IPS DF 6.9 (cell line): ENCODE results near the gene NEMF.

Experiments used
- DNase-seq: peaks from one replicate; pipeline ENCODE4 v3.0.0-alpha.2; 2013; ENCODE audit warnings: low read depth, low spot score
- H3K27ac ChIP-seq: one replicate; pipeline ENCODE4 v1.5.1; 2013; ENCODE audit warnings: low read length, control low read depth
- H3K27me3 ChIP-seq: 2 replicates; pipeline ENCODE4 v1.6.1; 2013; ENCODE audit warnings: mild to moderate bottlenecking, low read length; ENCODE audit not compliant: control insufficient read depth, insufficient read depth
- H3K36me3 ChIP-seq: 2 replicates; pipeline ENCODE4 v1.6.1; 2013; ENCODE audit warnings: low read length; ENCODE audit not compliant: control insufficient read depth, insufficient read depth
- H3K4me1 ChIP-seq: 2 replicates; pipeline ENCODE4 v1.6.1; 2013; ENCODE audit warnings: low read length; ENCODE audit not compliant: control insufficient read depth, insufficient read depth
- H3K4me3 ChIP-seq: 2 replicates; pipeline ENCODE4 v1.5.1; 2013; ENCODE audit warnings: mild to moderate bottlenecking, low read length
- H3K9me3 ChIP-seq: 2 replicates; pipeline ENCODE4 v1.6.1; 2013; ENCODE audit warnings: low read length, inconsistent platforms; ENCODE audit not compliant: control insufficient read depth, insufficient read depth
- WGBS: extraction: QIAGEN DNeasy Blood & Tissue Kit; methylation state at CpG from one replicate; pipeline ENCODE4 v1.1.7; 2013; ENCODE audit warnings: mixed read lengths, missing lambda C conversion rate; ENCODE audit not compliant: insufficient read length, insufficient coverage; 5-methylcytosine and 5-hydroxymethylcytosine counted together

The NEMF gene

GRCh38 chr14:49892636-49893308, 40.2 kb upstream of the NEMF start, which contains the start of gene ARF6:
TSS of gene ARF6 (plus strand) at chr14:49893082. CDS start at chr14:49893737, 655 bp downstream.
- Histone ChIP-seq H3K27me3 (no peaks in the 10 kb centered on the region), H3K9me3 (no peaks in the 10 kb centered on the region), H3K36me3 (no peaks in the 10 kb centered on the region), H3K27ac (no peak within 1 kb of the TSS), H3K4me3 (peak within 1 kb of the TSS; percentile 97), H3K4me1 (no peaks in the 10 kb centered on the region)
- DNase-seq: peak; percentile 82
- no CpG with 5 or more reads among the region's 66 CpGs for WGBS

- no peaks in the 10 kb centered on the region for H3K27me3 ChIP-seq
- no peaks in the 10 kb centered on the region for H3K4me1 ChIP-seq
- no peak for DNase-seq
- H3K9me3 ChIP-seq: no peaks in the 10 kb centered on the region
- WGBS: no CpG with 5 or more reads among the region's 12 CpGs
- peak overlapping the region; percentile 97; the same call in 1 of the 2 replicates for H3K4me3 ChIP-seq
- no peaks in the 10 kb centered on the region for H3K36me3 ChIP-seq
- no peak overlapping the region for H3K27ac ChIP-seq
These were observed 39.7 kb upstream of the NEMF start for GRCh38 chr14:49892301-49892635.

DNA sequence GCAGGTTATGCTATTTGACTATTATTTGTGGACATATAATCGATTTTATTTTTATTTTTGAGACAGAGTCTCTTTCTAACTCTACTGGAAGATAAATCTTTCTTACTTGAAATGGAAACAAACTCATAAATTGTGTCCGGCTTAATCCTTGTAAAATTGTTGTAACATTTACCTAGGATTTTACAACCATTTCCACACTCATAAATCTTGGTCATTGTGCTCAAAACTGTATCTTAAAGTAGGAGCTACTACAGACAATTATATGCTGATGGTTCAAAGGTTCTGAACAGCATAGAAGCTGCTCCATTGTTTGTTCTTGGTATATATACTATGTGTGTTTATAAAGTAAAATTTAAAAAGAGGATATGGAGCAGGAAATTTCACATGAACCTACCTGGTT, 35.7 kb upstream of the NEMF start:
- no peaks in the 10 kb centered on the region for H3K27me3 ChIP-seq
- H3K36me3 ChIP-seq: no peaks in the 10 kb centered on the region
- no CpG with 5 or more reads among the region's 2 CpGs for WGBS
- no peak overlapping the region for H3K27ac ChIP-seq
- H3K4me3 ChIP-seq: no peak overlapping the region
- H3K4me1 ChIP-seq: no peaks in the 10 kb centered on the region; the same call in 1 of the 2 replicates
- no peak for DNase-seq
- H3K9me3 ChIP-seq: no peaks in the 10 kb centered on the region

DNA sequence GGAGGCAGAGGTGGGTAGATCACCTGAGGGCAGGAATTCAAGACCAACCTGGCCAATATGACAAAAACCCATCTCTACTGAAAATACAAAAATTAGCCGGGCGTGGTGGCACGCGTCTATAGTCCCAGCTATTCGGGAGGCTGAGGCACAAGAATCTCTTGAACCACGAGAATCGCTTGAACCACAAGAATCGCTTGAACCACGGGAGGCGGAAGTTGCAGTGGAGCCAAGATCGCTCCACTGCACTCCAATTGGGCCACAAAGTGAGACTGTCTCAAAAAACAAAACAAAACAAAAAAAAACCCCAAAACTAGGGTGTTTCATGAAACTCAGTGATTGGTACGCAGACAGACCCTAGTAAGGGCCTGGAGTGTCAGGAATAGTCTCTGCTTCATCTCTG, 33.9 kb upstream of the NEMF start:
- Histone ChIP-seq H3K9me3 (no peaks in the 10 kb centered on the region), H3K36me3 (no peaks in the 10 kb centered on the region), H3K27me3 (no peaks in the 10 kb centered on the region), H3K27ac (no peak overlapping the region), H3K4me3 (no peak overlapping the region), H3K4me1 (peaks cover 2% of the 10 kb centered on the region; the same call in 1 of the 2 replicates)
- no peak for DNase-seq
- no CpG with 5 or more reads among the region's 12 CpGs for WGBS

DNA sequence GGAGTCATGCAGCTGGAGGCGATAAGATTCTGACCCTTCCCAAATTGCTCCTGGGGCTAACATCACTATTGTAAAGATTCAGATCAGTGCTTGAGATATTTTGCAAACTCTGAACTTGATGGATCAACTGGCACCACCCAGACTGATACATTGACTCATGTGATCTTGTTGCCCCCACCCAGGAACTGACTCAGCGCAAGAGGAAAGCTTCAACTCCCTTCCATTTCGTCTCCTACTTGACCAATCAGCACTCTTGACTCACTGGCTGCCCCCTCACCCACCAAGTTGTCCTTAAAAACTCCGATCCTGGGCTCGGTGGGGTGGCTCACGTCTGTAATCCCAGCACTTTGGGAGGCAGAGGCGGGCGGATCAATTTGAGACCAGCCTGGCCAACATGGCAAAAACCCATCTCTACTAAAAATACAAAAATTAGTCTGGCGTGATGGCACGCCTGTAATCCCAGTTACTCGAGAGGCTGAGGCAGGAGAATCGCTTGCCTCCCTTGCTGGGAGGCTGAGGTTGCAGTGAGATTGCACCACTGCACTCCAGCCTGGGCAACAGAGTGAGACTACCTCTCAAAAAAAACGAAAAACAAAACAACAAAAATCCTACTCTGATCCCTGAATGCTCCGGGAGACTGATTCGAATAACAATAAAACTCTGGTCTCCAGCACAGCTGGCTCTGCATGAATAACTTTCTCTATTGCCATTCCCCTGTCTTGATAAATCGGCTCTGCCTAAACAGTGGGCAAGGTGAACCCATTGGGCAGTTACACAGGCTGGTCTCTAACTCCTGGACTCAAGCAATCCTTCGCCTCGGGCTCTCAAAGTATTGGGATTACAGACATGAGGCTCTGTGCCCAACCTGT, 30.5 kb upstream of the NEMF start:
- Histone ChIP-seq H3K36me3 (no peaks in the 10 kb centered on the region), H3K27me3 (no peaks in the 10 kb centered on the region)
- no peak for DNase-seq

GRCh38 chr14:49881350-49882001, 28.9 kb upstream of the NEMF start:
- no peaks in the 10 kb centered on the region for H3K27me3 ChIP-seq
- H3K9me3 ChIP-seq: no peaks in the 10 kb centered on the region
- WGBS: no CpG with 5 or more reads among the region's 4 CpGs
- H3K4me1 ChIP-seq: peaks cover 2% of the 10 kb centered on the region; the same call in 1 of the 2 replicates
- no peaks in the 10 kb centered on the region for H3K36me3 ChIP-seq
- DNase-seq: no peak
- H3K4me3 ChIP-seq: no peak overlapping the region
- H3K27ac ChIP-seq: no peak overlapping the region

More for the DNA sequence above, 30.5 kb upstream of the NEMF start:
- no CpG with 5 or more reads among the region's 18 CpGs for WGBS
- Histone ChIP-seq H3K4me3 (no peak overlapping the region), H3K4me1 (peaks cover 2% of the 10 kb centered on the region; the same call in 1 of the 2 replicates), H3K27ac (no peak overlapping the region), H3K9me3 (no peaks in the 10 kb centered on the region)

GRCh38 chr14:49880267-49881064, 27.9 kb upstream of the NEMF start:
- Histone ChIP-seq H3K9me3 (no peaks in the 10 kb centered on the region), H3K36me3 (no peaks in the 10 kb centered on the region), H3K4me3 (no peak overlapping the region), H3K27me3 (no peaks in the 10 kb centered on the region), H3K4me1 (peaks cover 2% of the 10 kb centered on the region; the same call in 1 of the 2 replicates), H3K27ac (no peak overlapping the region)
- DNase-seq: no peak
- WGBS: no CpG with 5 or more reads among the region's 9 CpGs

DNA sequence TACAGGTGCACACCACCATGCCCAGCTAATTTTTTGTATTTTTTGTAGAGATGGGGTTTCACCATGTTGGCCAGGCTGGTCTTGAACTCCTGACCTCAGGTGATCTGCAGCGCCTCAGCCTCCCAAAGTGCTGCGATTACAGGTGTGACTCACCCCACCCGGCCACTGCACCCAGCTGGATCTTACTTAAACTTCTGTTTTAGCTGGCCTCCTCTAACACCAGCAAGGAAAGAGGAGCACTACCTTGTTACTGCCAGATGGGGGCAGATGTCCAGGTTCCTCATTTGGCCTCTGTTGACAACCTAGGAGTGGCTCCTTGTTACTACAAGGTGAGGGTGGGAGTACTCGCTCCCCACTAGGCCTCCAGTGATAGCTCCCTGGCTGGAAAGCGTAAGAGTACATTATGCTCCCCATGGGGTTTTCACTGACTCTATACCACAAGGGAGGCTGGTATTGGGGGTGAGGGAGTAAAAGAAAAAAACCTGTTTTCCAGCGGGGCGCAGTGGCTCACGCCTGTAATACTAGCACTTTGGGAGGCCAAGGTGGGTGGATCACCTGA, 27.1 kb upstream of the NEMF start:
- Histone ChIP-seq H3K4me1 (0 out of 2 replicates have a peak, but pooled peaks cover 2% of the 10 kb centered on the region), H3K27me3 (no peaks in the 10 kb centered on the region), H3K27ac (no peak overlapping the region), H3K4me3 (no peak overlapping the region), H3K36me3 (no peaks in the 10 kb centered on the region), H3K9me3 (no peaks in the 10 kb centered on the region)
- WGBS: no CpG with 5 or more reads among the region's 8 CpGs
- peak; percentile 76 for DNase-seq

- H3K4me3 ChIP-seq: no peak overlapping the region
These were observed 24.1 kb upstream of the NEMF start for GRCh38 chr14:49876563-49877127.

More at GRCh38 chr14:49876563-49877127, 24.1 kb upstream of the NEMF start:
- no peaks in the 10 kb centered on the region for H3K27me3 ChIP-seq
- no CpG with 5 or more reads among the region's 4 CpGs for WGBS
- H3K27ac ChIP-seq: no peak overlapping the region
- no peak for DNase-seq
- no peaks in the 10 kb centered on the region for H3K9me3 ChIP-seq
- no peaks in the 10 kb centered on the region for H3K36me3 ChIP-seq
- H3K4me1 ChIP-seq: no peaks in the 10 kb centered on the region
